GM20431 (cell line): ENCODE data around the gene TRDMT1.

Source experiments
- in situ Hi-C: fragments of 300-500 bp; cut with MseI, MboI; formaldehyde crosslinking; loops from one replicate; pipeline ENCODE4 v1.15.0; 2020; ENCODE audit warnings: low sequenced_read_pairs; ENCODE audit not compliant: unreplicated experiment

TRDMT1 gene

DNA sequence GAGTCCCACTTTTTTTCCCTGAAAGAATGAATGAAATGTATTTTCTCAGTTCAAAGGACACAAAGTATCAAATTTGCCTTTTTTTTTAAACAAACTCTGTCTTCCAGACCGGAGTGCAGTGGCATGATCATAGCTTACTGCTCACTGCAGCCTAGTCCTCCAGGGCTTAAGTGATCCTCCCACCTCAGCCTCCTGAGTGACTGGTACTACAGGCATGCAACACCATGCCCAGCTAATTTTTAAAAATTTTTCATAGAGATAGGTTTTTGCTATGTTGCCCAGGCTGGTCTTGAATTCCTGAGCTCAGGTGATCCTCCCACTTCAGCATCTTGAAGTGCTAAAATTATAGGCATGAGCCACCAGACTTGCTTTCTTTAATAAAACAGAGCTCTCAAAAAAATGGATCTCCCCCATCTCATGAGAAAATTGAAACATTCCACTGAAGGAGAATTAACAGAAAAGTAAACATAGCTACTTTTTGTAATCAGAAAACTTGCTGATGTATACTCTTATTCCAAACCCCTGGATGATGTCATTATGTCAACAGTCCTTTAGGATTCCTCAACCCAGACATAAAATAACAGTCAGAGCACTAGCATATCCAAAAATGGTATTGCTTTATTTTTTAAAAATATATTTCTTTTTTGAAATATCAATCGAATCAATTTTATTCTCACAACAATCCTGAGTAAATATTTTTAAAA, 12.3 kb upstream of the TRDMT1 start:
- in situ Hi-C loops = no loop called here

DNA sequence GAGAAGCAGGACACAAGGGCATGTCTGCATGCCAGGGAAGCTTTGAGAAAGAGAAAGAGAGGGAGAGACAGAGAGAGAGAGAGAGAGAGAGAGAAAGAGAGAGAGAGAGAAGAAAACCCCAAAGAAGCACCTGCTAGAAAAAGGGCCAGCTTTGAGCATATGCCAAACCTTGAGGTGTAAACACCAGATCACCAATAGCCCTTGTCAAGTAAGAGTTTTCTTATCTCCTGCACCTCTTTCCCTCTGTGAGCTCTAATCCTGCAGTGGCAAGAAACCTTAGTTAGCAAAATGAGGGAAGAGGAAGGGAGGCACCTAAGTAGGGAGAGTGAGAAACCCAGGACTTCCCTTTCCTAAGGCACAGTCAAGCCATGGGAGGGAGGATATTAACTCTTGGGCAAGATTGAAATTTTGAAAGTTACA, 11.3 kb upstream of the TRDMT1 start:
- in situ Hi-C loops = no loop called here

DNA sequence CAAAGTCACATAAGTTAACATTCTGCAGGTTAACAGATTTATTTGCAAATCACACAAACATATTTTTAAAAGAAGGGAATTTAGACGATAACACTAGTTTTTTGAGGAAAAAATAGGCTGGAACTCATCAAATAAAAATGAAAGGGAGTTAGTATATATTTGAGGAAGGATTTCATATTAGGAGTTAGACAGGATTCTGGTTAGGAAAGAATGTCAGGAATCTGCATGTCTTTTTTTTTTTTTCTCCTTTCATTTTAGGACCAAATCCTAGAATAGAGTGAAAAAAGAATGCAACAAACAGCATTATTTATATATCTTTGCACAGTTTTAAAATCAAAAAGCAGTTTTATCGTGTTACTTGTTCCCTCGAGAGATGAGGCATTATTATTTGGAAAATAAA, 8.9 kb upstream of the TRDMT1 start:
- in situ Hi-C loops = no loop called here

DNA sequence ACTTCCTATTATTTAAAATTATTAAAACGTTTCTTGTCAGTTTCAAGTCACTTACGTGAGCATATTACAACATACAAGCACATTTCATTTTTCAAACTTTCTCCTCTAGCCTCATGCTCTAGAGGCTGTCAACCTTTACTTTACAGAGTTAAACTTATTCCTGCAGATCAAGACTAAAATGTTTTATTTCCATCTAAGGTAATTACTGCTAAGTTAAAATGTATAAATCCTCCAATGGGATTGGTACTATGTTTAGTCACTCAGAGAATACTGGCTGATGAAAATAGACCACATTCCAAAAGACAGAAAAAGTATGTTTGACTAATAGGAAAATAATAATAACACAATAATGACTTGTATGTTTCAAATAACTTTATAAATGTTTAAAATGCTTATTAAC, 8.4 kb upstream of the TRDMT1 start:
- in situ Hi-C loops = no loop called here

DNA sequence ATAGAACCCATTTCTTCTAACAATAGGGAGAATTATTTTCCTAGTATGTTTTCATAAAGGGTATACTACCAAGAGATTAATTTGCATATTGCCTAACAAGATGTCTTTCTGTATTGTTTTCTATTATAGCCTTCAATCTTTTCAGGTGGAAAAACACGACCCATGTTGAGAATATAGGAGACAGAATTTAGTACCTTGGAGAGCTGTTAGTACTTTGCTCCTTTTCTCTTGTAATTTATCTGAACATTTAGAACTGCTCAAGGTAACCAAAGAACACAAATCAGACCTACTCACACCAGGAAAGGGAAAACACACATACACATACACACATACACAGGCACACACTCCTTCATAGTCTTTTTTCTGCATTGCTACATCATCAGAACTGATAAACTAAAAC, 7.8 kb upstream of the TRDMT1 start:
- in situ Hi-C loops = no loop called here

DNA sequence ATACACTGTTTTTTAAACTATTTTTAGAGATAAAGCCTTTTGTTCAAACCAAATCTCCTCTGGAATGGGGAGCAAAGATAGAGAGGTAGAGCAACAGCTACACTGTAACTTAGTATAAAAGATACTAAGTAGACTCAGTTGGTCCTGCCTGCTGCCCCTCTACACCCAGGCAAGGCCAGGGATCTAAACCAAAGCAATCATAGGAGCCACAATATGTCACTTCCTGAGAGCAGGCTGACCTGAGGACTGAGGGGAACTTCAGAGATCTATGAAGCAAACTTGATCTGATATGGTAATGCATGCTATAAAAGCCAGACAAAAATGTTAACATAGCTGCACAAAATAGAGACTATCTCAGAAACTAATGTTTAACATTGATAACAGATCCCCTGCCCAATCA, 7.0 kb upstream of the TRDMT1 start:
- in situ Hi-C loops = no loop called here

DNA sequence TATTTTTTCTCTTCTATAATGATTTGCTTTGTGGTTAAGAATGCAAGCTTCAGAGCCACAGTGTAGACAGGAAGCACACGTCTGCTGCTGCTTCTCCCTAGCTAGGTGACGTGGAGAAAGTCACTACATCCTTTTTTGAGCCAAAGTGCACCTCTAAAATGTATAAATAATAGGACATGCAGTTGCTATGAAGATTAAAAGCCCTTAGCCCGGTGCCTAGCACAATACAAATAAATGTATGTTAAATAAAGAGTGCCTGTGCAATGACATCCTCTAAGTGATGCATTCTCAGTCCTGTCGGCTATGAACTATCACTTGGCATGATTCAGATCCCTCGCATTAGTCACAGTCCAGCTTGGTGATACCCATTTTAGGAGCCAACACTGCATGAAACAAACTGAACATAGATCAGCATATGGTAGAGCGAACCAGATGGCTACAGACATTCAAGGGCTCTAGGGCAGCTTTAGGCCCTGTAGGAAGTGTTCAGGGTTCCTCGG, 4.8 kb upstream of the TRDMT1 start:
- in situ Hi-C loops = no loop called here

DNA sequence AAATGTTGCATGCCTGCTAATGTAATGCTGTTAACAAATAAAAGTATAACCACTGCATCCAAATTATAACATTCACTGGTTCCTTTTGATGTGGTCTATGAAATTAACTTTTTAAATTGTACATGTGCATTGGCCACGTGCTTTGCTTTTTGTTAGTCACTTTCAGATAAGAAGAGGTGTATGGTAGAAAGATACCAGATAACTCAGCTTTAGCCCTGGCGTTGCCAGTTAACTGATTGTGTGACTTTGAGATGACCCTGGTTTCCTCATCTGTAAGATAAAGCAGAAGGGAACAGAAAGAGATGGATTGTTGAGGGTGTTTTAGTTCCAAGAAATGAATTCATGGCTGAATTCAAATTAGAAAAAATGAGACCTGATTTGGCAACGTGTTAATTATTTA, 1.9 kb upstream of the TRDMT1 start:
- in situ Hi-C loops = no loop called here

DNA sequence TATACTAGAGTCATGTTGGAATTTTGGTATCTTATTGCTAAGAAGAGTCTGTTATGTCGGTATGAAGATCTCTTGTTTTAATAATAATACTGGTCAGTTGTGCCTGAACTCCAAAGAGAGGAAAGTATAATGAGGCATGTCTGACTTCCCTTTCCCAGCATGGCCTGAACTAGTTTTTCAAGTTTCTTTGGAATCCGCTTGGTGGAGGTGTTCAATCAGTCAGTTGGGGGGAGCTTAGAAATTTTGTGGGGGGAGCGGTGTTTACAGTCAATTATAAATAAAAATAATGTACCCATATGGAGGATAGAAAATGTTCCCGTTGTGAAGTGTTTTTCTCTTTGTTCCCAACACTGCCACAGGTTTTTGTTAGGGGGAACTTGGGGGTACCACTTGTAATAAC, 1.5 kb upstream of the TRDMT1 start:
- in situ Hi-C loops = no loop called here

DNA sequence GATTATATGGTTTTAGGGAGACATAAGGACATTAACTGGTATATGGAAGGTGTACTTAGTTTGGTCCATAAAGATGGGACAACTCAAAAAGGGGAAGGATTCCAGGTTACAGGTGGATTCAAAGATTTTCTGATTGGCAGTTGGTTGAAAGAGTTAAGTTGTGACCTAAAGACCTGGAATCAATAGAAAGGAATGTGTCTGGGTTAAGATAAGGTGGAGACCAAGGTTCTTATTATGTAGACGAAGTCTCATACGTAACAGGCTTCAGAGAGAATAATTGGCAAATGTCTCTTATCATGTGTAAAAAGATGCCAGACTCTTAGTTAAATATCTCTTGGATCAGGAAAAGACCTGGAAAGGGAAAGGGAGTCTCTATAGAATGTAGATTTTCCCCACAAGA, 1.0 kb upstream of the TRDMT1 start:
- in situ Hi-C loops = no loop called here

DNA sequence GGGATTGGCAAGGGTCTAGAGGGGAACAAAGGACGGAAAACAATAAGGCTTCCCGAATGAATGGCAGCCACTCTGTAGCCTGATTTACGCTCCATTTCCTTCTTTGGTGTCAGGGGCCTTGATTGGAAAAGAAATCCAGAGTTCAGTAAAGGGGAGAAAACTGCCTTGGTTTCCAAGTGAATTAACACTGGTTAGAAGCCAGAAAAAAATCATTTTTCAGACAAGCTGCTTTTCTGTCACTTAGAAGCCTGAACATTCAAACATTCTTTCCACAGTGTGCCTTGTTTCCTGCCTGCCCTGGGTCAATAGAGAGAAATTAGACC, 283 bp upstream of the TRDMT1 start:
- in situ Hi-C loops = no loop called here

DNA sequence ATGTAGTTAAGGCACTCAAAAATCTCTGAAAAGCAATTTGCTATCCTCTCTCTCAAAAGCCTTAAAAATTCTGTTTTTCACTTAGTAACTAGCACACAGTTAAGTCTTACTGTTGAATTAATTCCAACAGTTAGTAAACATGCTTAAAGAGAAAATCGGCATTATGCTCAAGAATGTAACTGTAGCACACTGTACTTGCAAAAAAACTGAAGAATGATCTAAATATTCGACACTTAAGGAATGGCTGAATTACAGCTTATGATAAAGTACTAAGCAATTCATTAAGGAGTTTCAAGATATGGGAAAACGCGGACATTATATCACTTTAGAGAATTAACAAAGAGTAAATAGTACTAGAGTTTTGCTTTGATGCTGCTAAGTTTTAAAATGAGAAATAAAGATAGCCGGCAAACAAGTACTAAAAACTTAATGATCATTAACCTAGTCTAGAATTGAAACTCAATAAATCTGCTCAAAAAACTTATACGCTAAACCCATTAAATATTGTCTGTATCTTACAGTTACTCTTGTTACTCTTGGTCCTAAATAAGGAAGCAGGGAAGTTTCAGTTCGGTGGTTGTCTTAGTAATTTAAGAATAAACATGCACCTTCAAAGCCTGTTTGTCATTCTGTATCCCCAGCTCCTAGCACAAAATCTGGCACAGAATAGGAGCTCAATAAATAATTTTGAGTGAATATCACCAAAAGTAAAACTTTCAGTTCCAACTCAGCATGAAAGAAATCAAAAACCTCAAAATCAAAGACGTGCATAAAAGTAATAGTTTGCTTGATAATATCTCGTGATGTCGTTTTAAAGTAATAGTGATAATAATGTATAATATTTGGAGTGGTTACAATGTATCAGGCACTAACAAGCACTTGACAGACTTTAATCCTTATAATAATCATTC, 1.2 kb downstream of the TRDMT1 start:
- in situ Hi-C loops = no loop called here

DNA sequence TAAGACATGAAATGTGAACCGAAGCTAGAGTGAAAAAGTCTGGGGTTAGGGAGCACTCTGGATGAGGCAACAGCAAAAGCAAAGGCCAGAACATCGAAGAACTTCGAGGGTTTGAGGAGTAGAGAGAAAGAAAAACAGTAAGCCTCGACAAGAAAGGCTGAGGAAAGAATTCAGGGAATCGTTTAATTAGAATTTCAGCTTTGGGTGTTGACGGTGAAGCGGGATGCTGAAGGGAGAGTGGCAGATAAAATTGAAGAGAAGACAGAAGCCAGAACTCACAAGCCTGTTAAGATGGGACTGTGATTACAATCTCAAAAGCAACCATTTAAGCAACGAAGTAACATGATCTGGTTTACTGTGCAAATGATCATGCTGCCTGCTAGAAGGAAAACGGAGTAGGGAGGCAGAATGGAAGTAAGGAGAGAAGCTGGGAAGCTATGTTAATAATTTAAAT, 2.1 kb downstream of the TRDMT1 start:
- in situ Hi-C loops = no loop called here

DNA sequence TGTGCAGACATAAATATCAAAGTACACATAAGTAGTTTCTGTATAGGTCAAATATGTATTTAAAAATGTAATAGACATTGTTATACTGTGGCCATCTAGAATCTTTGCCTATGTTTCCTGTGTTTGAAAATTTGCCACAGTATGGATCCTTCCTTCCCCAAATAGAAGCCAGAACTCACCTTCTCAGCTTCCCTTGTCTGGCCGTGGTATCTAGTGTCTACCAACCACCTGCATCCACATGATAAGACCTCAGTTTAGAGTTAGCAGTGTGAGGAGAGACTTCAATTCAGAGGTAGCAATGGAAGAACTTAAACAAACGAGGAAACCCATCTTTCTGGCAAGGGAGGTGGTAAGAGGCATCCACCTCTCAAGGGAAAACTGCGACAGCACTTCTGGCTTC, 4.9 kb downstream of the TRDMT1 start:
- in situ Hi-C loops = no loop called here

DNA sequence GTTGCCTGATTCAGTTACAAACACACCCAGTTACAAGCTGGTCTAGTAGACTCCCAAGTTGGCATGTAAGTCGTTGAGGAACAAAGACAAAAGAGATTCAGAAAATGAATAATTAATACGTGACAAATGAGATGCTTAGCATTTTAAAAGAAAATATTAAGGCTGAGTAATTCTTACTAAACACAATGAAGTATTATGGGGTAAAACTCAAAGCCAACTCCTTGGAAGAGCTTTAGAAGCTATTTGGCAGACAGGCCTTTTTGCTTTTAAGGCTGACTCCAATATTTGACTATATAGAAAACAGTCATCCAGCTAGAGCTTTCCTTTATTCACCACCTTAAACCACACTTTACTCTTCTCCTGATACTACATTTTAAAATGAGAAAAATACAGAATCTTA, 5.4 kb downstream of the TRDMT1 start:
- in situ Hi-C loops = no loop called here

DNA sequence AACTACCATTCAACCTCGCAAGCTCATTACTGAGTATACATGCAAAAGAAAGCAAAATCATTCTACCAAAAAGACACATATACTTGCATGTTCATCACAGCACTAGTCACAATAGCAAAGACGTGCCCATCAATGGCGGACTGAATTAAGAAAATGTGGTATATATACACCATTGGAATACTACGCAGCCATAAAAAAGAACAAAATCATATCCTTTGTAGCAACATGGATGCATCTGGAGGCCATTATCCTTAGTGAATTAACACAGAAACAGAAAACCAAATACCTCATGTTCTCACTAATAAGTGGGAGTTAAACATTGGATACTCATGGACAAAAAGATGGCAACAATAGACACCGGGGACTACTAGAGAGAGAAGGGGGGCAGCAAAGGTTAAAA, 6.4 kb downstream of the TRDMT1 start:
- in situ Hi-C loops = no loop called here

DNA sequence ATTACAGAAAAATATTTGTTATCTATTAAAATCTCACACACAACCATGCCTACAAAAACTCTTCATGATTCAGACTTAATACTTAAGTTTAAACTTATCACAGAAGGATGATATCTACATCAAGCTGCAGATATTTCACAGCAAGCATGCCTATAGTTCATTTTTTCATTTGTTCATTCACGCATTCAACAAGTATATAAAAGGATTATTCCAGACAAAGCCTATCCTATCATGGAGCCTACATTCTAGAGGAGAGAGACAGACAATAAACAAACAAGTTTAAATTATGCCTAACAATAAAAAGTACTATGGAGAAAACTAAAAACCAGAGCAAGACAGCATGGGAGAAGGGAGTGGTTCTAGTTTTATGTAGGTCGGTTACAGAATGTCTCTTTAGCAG, 10.9 kb downstream of the TRDMT1 start:
- in situ Hi-C loops = no loop called here

DNA sequence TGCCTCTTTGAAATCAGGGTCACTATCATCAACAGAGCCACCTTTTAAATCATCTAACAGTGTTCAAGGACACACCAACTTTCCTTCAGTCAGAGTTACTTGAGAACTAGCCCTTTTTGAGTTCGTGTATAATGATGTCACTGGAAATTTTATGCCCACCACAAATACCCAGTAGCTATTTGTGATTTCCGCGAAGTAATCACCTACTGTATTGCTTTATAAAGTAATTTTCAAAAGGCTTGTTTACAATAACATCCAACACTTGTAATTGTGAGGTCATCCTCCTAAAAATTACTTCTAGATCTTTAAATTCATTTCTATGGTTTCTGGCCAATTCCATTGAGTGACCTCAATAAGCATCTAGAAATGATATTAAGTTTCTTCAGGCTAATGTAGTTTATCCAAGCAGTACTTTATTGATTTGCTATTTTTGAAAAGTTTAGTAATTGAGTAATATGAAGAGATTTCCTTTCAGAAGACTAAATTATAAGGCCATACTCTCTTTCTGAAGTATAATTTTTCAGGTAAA, 12.8 kb downstream of the TRDMT1 start:
- in situ Hi-C loops = no loop called here

DNA sequence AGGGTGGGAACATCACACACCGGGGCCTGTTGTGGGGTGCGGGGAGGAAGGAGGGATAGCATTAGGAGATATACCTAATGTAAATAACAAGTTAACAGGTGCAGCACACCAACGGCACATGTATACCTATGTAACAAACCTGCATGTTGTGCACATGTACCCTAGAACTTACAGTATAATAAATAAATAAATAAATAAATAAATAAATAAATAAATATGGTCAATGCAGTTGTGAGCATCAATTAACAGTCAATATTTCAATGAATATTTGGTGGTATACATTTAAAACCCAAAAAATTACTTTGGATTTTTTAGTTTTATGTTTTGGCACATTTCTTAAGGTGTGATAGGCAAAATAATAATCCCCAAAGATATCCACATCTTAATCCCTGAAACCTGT, 15.6 kb downstream of the TRDMT1 start:
- in situ Hi-C loops = no loop called here

DNA sequence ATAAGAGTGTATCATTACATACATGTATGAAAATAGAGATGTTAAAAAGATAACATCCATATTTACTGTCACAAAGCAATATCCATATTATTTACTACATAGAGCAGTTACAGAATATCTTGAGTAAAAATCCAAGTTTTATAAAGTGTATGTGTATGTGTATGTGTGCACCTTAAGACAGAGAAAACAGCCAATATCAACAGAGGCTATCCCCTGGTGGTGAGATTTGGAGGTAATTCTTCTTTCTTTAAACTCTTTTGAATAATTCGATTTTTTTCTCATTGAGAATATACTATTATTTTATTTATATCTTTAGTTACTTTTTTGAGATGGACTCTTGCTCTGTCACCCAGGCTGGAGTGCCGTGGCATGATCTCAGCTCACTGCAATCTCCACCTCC, 18.4 kb downstream of the TRDMT1 start:
- in situ Hi-C loops = no loop called here

DNA sequence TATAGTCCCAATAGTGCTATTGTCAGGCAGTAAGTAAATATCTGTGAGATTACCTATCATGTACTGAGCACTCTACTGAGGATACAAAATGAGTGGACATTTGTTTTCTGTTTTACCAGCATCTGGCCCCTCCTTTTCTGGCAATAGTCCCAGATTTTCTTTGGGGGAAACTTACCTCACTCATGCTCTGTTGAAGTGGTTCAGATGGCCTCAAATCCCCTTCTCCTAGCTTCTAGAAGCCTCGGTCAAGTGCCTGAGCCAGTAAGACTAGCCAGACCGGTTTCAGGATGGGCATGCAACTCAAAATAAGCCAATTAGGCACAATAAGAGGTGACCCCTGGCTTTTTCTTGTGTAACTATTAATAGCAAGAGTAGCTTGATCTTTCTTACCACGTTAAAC, 19.7 kb downstream of the TRDMT1 start:
- in situ Hi-C loops = no loop called here
